Panc1 (cell line): ENCODE data around the gene KLHL42.

ENCODE experiments used
- POLR2AphosphoS5 ChIP-seq: IDR thresholded peaks from 2 replicates; pipeline ENCODE4 v1.6.1; 2012; ENCODE audit warnings: mild to moderate bottlenecking, low read depth, low read length, moderate library complexity
- REST ChIP-seq, 2 experiments: IDR thresholded peaks; 2 replicates each; pipeline ENCODE4 v1.6.1; 2011 to 2012; ENCODE audit warnings: low read depth in 2 of 2, control low read depth in 1 of 2, low read length in 1 of 2, mild to moderate bottlenecking in 1 of 2, moderate library complexity in 1 of 2; ENCODE audit not compliant: insufficient read depth in 1 of 2
- SIN3A ChIP-seq: IDR thresholded peaks from 2 replicates; pipeline ENCODE4 v1.6.1; 2012; ENCODE audit warnings: low read depth, mild to moderate bottlenecking, low read length, moderate library complexity, borderline replicate concordance; ENCODE audit not compliant: insufficient read depth
- TCF7L2 ChIP-seq: IDR thresholded peaks from 2 replicates; pipeline ENCODE4 v1.6.1; 2011; ENCODE audit warnings: mild to moderate bottlenecking, low read depth, low read length, inconsistent platforms
- TF ChIP-seq, protein P1 (sequence below): fragments of 450-650 bp; IDR thresholded peaks from 2 replicates; pipeline ENCODE4 v1.5.1; 2017; ENCODE audit warnings: mild to moderate bottlenecking

- TF ChIP-seq, protein P1, sequence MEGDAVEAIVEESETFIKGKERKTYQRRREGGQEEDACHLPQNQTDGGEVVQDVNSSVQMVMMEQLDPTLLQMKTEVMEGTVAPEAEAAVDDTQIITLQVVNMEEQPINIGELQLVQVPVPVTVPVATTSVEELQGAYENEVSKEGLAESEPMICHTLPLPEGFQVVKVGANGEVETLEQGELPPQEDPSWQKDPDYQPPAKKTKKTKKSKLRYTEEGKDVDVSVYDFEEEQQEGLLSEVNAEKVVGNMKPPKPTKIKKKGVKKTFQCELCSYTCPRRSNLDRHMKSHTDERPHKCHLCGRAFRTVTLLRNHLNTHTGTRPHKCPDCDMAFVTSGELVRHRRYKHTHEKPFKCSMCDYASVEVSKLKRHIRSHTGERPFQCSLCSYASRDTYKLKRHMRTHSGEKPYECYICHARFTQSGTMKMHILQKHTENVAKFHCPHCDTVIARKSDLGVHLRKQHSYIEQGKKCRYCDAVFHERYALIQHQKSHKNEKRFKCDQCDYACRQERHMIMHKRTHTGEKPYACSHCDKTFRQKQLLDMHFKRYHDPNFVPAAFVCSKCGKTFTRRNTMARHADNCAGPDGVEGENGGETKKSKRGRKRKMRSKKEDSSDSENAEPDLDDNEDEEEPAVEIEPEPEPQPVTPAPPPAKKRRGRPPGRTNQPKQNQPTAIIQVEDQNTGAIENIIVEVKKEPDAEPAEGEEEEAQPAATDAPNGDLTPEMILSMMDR = no peak
- TF ChIP-seq POLR2AphosphoS5 = no peak
- TF ChIP-seq SIN3A = no peak
- no peak for TF ChIP-seq REST (IDR thresholded peaks at IDR 0.05; ENCODE audit: insufficient read depth in 1 of 2, low read depth in 2 of 2, low read length in 1 of 2)
- TF ChIP-seq TCF7L2 = no peak
These were observed 565 bp upstream of the KLHL42 start for GRCh38 chr12:27779416-27779919.
